Stimulated activated CD4-positive, alpha-beta T cell treated with anti-CD3 and anti-CD28 coated beads, Interleukin-2, amount 100 ng/mL, for 4 hours (primary cell): Measurements from ENCODE around the gene MKS1.
A peak's percentile ranks its signal among the peaks of the same experiment; 100 is the strongest.

ENCODE experiments used
- DNase-seq: peaks from one replicate; pipeline ENCODE4 v3.0.0-alpha.2; 2020; ENCODE audit warnings: low read depth

The MKS1 gene

GRCh38 chr17:58161566-58161965 is 57.5 kb downstream of the MKS1 start:
- DNase-seq, result no peak

- no peak for DNase-seq
Observed at GRCh38 chr17:58158181-58158580, 60.9 kb downstream of the MKS1 start.

GRCh38 chr17:58156839-58157803 is 61.9 kb downstream of the MKS1 start:
- peak; percentile 28 for DNase-seq
